Skeletal muscle tissue (tissue), 4 donors: ENCODE measurements around the gene TAF6. TPM values are rescaled to one million over a fixed set of nuclear protein-coding genes. Genes with fewer than 3 reads are reported as not detected.

Experiments used
- H3K27ac ChIP-seq: one replicate; pipeline ENCODE4 v1.7.0; 2013; ENCODE audit warnings: mild to moderate bottlenecking, low read depth, low read length, inconsistent platforms
- H3K27me3 ChIP-seq, 3 donors: one replicate each; pipeline ENCODE4 v1.7.0; 2013; ENCODE audit warnings: low read length in 3 of 3; ENCODE audit not compliant: control insufficient read depth in 3 of 3, insufficient read depth in 3 of 3
- H3K36me3 ChIP-seq, 3 donors: one replicate each; pipeline ENCODE4 v1.7.0; 2013; ENCODE audit warnings: low read length in 3 of 3; ENCODE audit not compliant: control insufficient read depth in 3 of 3, insufficient read depth in 3 of 3
- H3K4me1 ChIP-seq, 3 donors: one replicate each; pipeline ENCODE4 v1.7.0; 2013; ENCODE audit warnings: low read length in 3 of 3, mild to moderate bottlenecking in 3 of 3; ENCODE audit not compliant: control insufficient read depth in 3 of 3, insufficient read depth in 3 of 3
- H3K4me3 ChIP-seq, 3 donors: one replicate each; pipeline ENCODE4 v1.7.0; 2013; ENCODE audit warnings: low read length in 3 of 3
- H3K9ac ChIP-seq, 3 donors: one replicate each; pipeline ENCODE4 v1.7.0; 2013; ENCODE audit warnings: low read length in 3 of 3, mild to moderate bottlenecking in 3 of 3, moderate library complexity in 2 of 3, low read depth in 1 of 3
- H3K9me3 ChIP-seq, 3 donors: one replicate each; pipeline ENCODE4 v1.7.0; 2013; ENCODE audit warnings: low read length in 3 of 3; ENCODE audit not compliant: control insufficient read depth in 3 of 3
- total RNA-seq: library from RNA; depleted of rRNA; stranded (reverse); fragments of >200 nt; gene quantifications from one replicate; pipeline ENCODE4 v1.2.3, GENCODE V29; 2014
- donor health status: Osteomylitis.

Gene TAF6
- total RNA-seq, 1 donor from 2014 or later = 11.0 TPM

GRCh38 chr7:100124301-100125230, 5.4 kb upstream of the TAF6 start:
- Histone ChIP-seq H3K4me3 (peak overlapping the region in 1 of 3 donors; percentile 41), H3K27me3 (no peaks in the 10 kb centered on the region), H3K9ac (no peak overlapping the region), H3K4me1 (peaks cover 27 to 53% (median 29%) of the 10 kb centered on the region in 3 donors), H3K36me3 (peaks cover 0 to 4% (median 3%) of the 10 kb centered on the region in 3 donors), H3K9me3 (no peaks in the 10 kb centered on the region), H3K27ac (no peak overlapping the region)

GRCh38 chr7:100122568-100122967, 3.4 kb upstream of the TAF6 start:
- no peaks in the 10 kb centered on the region for H3K9me3 ChIP-seq
- H3K4me1 ChIP-seq = peaks cover 26 to 54% (median 31%) of the 10 kb centered on the region in 3 donors
- H3K27me3 ChIP-seq = no peaks in the 10 kb centered on the region
- no peak overlapping the region for H3K4me3 ChIP-seq
- no peak overlapping the region for H3K9ac ChIP-seq
- peaks cover 0 to 4% (median 3%) of the 10 kb centered on the region in 3 donors for H3K36me3 ChIP-seq
- H3K27ac ChIP-seq = no peak overlapping the region

- Histone ChIP-seq H3K27me3 (no peaks in the 10 kb centered on the region), H3K36me3 (peaks cover 0 to 4% (median 3%) of the 10 kb centered on the region in 3 donors), H3K9me3 (no peaks in the 10 kb centered on the region), H3K9ac (no peak overlapping the region), H3K4me1 (peaks cover 26 to 49% (median 31%) of the 10 kb centered on the region in 3 donors), H3K4me3 (no peak overlapping the region), H3K27ac (no peak overlapping the region)
Measured at GRCh38 chr7:100122067-100122466, 2.9 kb upstream of the TAF6 start.

GRCh38 chr7:100120733-100121036, 1.5 kb upstream of the TAF6 start:
- H3K9ac ChIP-seq = peak overlapping the region in 1 of 3 donors; percentile 91
- no peaks in the 10 kb centered on the region for H3K9me3 ChIP-seq
- H3K27me3 ChIP-seq = no peaks in the 10 kb centered on the region
- H3K4me3 ChIP-seq = peak overlapping the region in 2 of 3 donors; percentile 86 to 98
- H3K4me1 ChIP-seq = peaks cover 19 to 41% (median 25%) of the 10 kb centered on the region in 3 donors
- H3K36me3 ChIP-seq = peaks cover 0 to 4% (median 3%) of the 10 kb centered on the region in 3 donors
- no peak overlapping the region for H3K27ac ChIP-seq

GRCh38 chr7:100119970-100120732, 993 bp upstream of the TAF6 start:
- Histone ChIP-seq H3K9me3 (no peaks in the 10 kb centered on the region), H3K27me3 (no peaks in the 10 kb centered on the region), H3K9ac (peak overlapping the region; percentile 83 to 91 (median 89)), H3K36me3 (peaks cover under 1 to 4% (median 3%) of the 10 kb centered on the region in 3 donors), H3K4me1 (peaks cover 15 to 36% (median 23%) of the 10 kb centered on the region in 3 donors), H3K4me3 (peak overlapping the region; percentile 86 to 99 (median 98)), H3K27ac (peak overlapping the region; percentile 85)

- Histone ChIP-seq H3K9me3 (no peaks in the 10 kb centered on the region), H3K4me1 (peaks cover 15 to 30% (median 23%) of the 10 kb centered on the region in 3 donors), H3K27me3 (no peaks in the 10 kb centered on the region), H3K9ac (peak overlapping the region; percentile 83 to 91 (median 89)), H3K4me3 (peak overlapping the region; percentile 86 to 99 (median 98)), H3K27ac (peak overlapping the region; percentile 85), H3K36me3 (peaks cover 6 to 10% (median 8%) of the 10 kb centered on the region in 3 donors)
Measured at GRCh38 chr7:100118388-100119071, 628 bp downstream of the TAF6 start.

GRCh38 chr7:100115026-100115425, 4.1 kb downstream of the TAF6 start:
- Histone ChIP-seq H3K4me1 (peaks cover 8 to 16% (median 14%) of the 10 kb centered on the region in 3 donors), H3K9me3 (no peaks in the 10 kb centered on the region), H3K9ac (no peak overlapping the region), H3K4me3 (no peak overlapping the region), H3K27me3 (no peaks in the 10 kb centered on the region), H3K27ac (no peak overlapping the region), H3K36me3 (peaks cover 25% of the 10 kb centered on the region in 3 donors)

GRCh38 chr7:100111914-100112313, 7.2 kb downstream of the TAF6 start:
- Histone ChIP-seq H3K27me3 (no peaks in the 10 kb centered on the region), H3K36me3 (peaks cover 43 to 49% (median 46%) of the 10 kb centered on the region in 3 donors)

GRCh38 chr7:100111156-100111555, 8.0 kb downstream of the TAF6 start:
- H3K27me3 ChIP-seq = no peaks in the 10 kb centered on the region
- no peaks in the 10 kb centered on the region for H3K4me1 ChIP-seq
- no peak overlapping the region for H3K27ac ChIP-seq
- no peaks in the 10 kb centered on the region for H3K9me3 ChIP-seq
- no peak overlapping the region for H3K9ac ChIP-seq
- no peak overlapping the region for H3K4me3 ChIP-seq
- peaks cover 48 to 53% (median 53%) of the 10 kb centered on the region in 3 donors for H3K36me3 ChIP-seq

More at GRCh38 chr7:100111914-100112313, 7.2 kb downstream of the TAF6 start:
- Histone ChIP-seq H3K27ac (no peak overlapping the region), H3K9ac (no peak overlapping the region), H3K4me1 (no peaks in the 10 kb centered on the region), H3K4me3 (no peak overlapping the region), H3K9me3 (no peaks in the 10 kb centered on the region)
